PFSK-1 (cell line): ENCODE results near the gene PTPN5.

ENCODE experiments used
- FOXP2 ChIP-seq: optimal IDR thresholded peaks from 2 replicates; pipeline ENCODE3; 2011; ENCODE audit warnings: borderline replicate concordance, control low read depth, inconsistent platforms; ENCODE audit not compliant: insufficient read depth; ENCODE audit errors: extremely low read length, extremely low read depth
- POLR2AphosphoS5 ChIP-seq: IDR thresholded peaks from 2 replicates; pipeline ENCODE4 v1.6.1; 2012; ENCODE audit warnings: low read depth, mild to moderate bottlenecking, control low read depth, low read length, moderate library complexity
- REST ChIP-seq, 2 experiments: IDR thresholded peaks; 2 replicates each; pipeline versions ENCODE4 v1.6.1 to v1.8.0; 2011 to 2012; ENCODE audit warnings: low read depth in 2 of 2, low read length in 2 of 2, control low read depth in 1 of 2, inconsistent platforms in 1 of 2, mild to moderate bottlenecking in 1 of 2, moderate library complexity in 1 of 2; ENCODE audit not compliant: insufficient read depth in 1 of 2
- TAF1 ChIP-seq: IDR thresholded peaks from 2 replicates; pipeline ENCODE4 v1.6.1; 2012; ENCODE audit warnings: low read length, control low read depth, borderline replicate concordance; ENCODE audit not compliant: insufficient read depth

- TF ChIP-seq REST (IDR thresholded peaks at IDR 0.05; ENCODE audit: insufficient read depth in 1 of 2, low read depth in 2 of 2, low read length in 2 of 2) (no peak), POLR2AphosphoS5 (no peak), TAF1 (no peak), FOXP2 (no peak)
Measured at GRCh38 chr11:18745251-18745650, 46.3 kb downstream of the PTPN5 start.
